Ascending aorta (tissue), 2 donors: ENCODE measurements around the gene GRIN1. TPM values are rescaled to one million over a fixed set of nuclear protein-coding genes. Genes with fewer than 3 reads are reported as not detected.
"Not testable (repeated sequence)": the region's sequence is repeated elsewhere in the genome, so short reads cannot be mapped to it uniquely, and the experiment has no call there.

Source experiments
- DNase-seq, 2 donors: peaks; one replicate each; pipeline ENCODE4 v3.0.0-alpha.2; 2019; ENCODE audit warnings: low spot score in 2 of 2
- H3K27ac ChIP-seq, 2 donors: fragments of 200-600 bp; sonication (generic); one replicate each; pipeline ENCODE4 v1.5.1; 2016 to 2017; ENCODE audit warnings: mild to moderate bottlenecking in 1 of 2
- H3K27me3 ChIP-seq: fragments of 200-600 bp; sonication (generic); one replicate; pipeline ENCODE4 v1.5.1; 2017
- H3K36me3 ChIP-seq, 2 donors: fragments of 200-600 bp; sonication (generic); one replicate each; pipeline ENCODE4 v1.5.1; 2016
- H3K4me1 ChIP-seq, 2 donors: fragments of 200-600 bp; sonication (generic); one replicate each; pipeline ENCODE4 v1.5.1; 2016 to 2017; ENCODE audit warnings: mild to moderate bottlenecking in 1 of 2
- H3K4me3 ChIP-seq, 2 donors: fragments of 200-600 bp; sonication (generic); one replicate each; pipeline ENCODE4 v1.5.1; 2016 to 2017; ENCODE audit warnings: mild to moderate bottlenecking in 1 of 2
- H3K9me3 ChIP-seq, 2 donors: fragments of 200-600 bp; sonication (generic); one replicate each; pipeline ENCODE4 v1.5.1; 2016
- intact Hi-C: fragments of 100-400 bp; cut with DNase I; formaldehyde crosslinking; loops from one replicate; pipeline ENCODE4 v1.15.1; 2023
- total RNA-seq: library from RNA; depleted of rRNA; stranded (reverse); fragments of >200 nt; gene quantifications from one replicate; pipeline ENCODE4 v1.1.0, GENCODE V29; 2016
- TF ChIP-seq, protein P1 (sequence below), 3 experiments: fragments of 200-600 bp in 2 of 3; fragments of 450-650 bp in 1 of 3; sonication (generic) in 2 of 3; IDR thresholded peaks; one replicate each; pipeline ENCODE4 v1.5.1; 2016 to 2019; ENCODE audit warnings: antibody characterized with exemption in 3 of 3, mild to moderate bottlenecking in 1 of 3, moderate library complexity in 1 of 3

The GRIN1 gene
- total RNA-seq, 1 donor from 2014 or later, result not detected

DNA sequence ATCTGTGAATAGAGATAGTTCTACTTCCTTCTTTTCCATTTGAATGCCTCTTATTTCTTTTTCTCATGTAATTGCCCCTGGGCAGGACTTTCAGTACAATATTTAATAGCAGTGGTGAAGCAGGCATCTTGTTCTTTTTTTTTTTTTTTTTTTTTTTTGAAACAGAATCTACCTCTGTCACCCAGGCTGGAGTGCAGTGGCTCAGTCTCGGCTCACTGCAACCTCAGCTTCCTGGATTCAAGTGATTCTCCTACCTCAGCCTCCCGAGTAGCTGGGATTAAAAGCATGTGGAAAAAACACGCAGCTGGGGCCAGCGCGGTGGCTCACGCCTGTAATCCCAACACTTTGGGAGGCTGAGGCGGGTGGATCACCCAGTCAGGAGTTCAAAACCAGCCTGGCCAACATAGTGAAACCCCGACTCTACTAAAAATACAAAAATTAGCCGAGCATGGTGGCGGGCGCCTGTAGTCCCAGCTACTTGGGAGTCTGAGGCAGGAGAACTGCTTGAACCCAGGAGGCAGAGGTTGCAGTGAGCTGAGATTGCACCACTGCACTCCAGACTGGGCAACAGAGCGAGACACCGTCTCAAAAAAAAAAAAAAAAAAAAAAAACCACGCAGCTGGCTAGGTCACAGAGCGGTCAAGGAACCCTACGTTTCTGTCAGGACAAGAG is 16.0 kb upstream of the GRIN1 start:
- H3K27ac ChIP-seq, DNase-seq, H3K36me3 ChIP-seq, H3K9me3 ChIP-seq, H3K27me3 ChIP-seq, H3K4me1 ChIP-seq, intact Hi-C loops, H3K4me3 ChIP-seq: not testable (repeated sequence)

DNA sequence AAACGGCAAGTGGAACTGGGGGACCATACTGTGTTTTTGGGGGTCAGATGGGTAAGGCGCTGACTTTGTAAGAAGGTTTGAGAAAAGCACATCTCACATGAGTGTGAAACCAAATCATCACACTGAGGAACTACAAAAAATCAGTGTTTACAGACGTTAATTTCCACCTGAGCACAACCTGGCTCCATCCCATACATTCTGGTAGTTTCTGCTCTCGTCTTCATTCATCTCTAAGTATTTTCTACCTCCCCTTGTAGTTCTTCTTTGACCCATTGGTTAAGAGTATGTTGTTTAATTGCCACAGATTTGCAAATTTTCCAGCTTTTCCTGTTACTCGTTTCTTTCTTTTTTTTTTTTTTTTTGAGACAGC is 15.5 kb upstream of the GRIN1 start:
- TF ChIP-seq, protein P1, sequence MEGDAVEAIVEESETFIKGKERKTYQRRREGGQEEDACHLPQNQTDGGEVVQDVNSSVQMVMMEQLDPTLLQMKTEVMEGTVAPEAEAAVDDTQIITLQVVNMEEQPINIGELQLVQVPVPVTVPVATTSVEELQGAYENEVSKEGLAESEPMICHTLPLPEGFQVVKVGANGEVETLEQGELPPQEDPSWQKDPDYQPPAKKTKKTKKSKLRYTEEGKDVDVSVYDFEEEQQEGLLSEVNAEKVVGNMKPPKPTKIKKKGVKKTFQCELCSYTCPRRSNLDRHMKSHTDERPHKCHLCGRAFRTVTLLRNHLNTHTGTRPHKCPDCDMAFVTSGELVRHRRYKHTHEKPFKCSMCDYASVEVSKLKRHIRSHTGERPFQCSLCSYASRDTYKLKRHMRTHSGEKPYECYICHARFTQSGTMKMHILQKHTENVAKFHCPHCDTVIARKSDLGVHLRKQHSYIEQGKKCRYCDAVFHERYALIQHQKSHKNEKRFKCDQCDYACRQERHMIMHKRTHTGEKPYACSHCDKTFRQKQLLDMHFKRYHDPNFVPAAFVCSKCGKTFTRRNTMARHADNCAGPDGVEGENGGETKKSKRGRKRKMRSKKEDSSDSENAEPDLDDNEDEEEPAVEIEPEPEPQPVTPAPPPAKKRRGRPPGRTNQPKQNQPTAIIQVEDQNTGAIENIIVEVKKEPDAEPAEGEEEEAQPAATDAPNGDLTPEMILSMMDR (IDR thresholded peaks at IDR 0.05), result no peak
- Histone ChIP-seq H3K27me3 (no peaks in the 10 kb centered on the region), H3K4me3 (no peak overlapping the region), H3K36me3 (no peaks in the 10 kb centered on the region), H3K27ac (no peak overlapping the region), H3K9me3 (no peaks in the 10 kb centered on the region), H3K4me1 (peaks cover 5 to 8% of the 10 kb centered on the region in 2 donors)
- no peak for DNase-seq
- intact Hi-C loops, result no loop called here

DNA sequence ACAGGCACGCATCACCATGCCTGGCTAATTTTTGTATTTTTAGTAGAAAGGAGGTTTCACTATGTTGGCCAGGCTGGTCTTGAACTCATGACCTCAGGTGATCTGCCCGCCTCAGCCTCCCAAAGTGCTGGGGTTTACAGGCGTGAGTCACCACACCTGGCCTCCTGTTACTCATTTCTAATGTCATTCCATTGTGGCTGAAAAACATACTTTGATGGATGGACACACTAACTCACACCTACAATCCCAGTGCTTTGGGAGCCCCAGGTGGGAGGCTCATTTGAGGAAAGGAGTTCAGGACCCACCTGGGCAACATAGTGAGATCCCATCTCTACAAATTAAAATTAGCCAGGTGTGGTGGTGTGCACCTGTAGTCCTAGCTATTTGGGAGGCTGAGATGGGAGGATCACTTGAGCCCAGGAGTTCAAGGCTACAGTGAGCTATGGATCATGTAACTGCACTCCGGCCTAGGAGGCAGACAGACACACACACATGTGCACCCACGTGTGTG is 14.9 kb upstream of the GRIN1 start:
- DNase-seq, intact Hi-C loops, H3K9me3 ChIP-seq: not testable (repeated sequence)

DNA sequence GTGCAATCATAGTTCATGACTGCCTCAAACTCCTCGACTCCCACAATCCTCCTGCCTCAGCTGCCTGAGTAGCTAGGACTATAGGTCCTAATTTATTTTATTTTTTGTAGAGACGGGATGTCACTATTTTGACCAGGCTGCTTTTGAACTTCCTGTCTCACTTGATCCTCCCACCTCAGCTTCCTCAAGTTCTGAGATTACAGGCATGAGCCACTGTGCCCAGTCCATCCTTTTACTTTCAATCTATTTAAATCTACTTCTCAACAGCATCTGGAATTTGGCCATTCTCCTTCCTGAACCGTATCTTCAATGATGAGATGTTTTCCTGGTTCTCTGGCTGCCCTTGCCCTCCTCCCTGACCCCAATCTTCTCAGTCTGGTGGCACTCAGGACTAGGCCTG is 12.2 kb upstream of the GRIN1 start:
- Histone ChIP-seq H3K4me1 (peaks cover 7 to 12% of the 10 kb centered on the region in 2 donors), H3K27me3 (no peaks in the 10 kb centered on the region), H3K9me3 (no peaks in the 10 kb centered on the region), H3K36me3 (no peaks in the 10 kb centered on the region), H3K4me3 (peak overlapping the region in 1 of 2 donors; percentile 81), H3K27ac (peak overlapping the region; percentile 43 to 45)
- intact Hi-C loops, result no loop called here
- TF ChIP-seq, protein P1 (IDR thresholded peaks at IDR 0.05), result no peak
- no peak for DNase-seq

More for the DNA sequence above, 14.9 kb upstream of the GRIN1 start:
- H3K27me3 ChIP-seq, H3K4me3 ChIP-seq, H3K36me3 ChIP-seq, H3K27ac ChIP-seq: not testable (repeated sequence)
- H3K4me1 ChIP-seq, result peaks cover 7 to 12% of the 10 kb centered on the region in 2 donors

DNA sequence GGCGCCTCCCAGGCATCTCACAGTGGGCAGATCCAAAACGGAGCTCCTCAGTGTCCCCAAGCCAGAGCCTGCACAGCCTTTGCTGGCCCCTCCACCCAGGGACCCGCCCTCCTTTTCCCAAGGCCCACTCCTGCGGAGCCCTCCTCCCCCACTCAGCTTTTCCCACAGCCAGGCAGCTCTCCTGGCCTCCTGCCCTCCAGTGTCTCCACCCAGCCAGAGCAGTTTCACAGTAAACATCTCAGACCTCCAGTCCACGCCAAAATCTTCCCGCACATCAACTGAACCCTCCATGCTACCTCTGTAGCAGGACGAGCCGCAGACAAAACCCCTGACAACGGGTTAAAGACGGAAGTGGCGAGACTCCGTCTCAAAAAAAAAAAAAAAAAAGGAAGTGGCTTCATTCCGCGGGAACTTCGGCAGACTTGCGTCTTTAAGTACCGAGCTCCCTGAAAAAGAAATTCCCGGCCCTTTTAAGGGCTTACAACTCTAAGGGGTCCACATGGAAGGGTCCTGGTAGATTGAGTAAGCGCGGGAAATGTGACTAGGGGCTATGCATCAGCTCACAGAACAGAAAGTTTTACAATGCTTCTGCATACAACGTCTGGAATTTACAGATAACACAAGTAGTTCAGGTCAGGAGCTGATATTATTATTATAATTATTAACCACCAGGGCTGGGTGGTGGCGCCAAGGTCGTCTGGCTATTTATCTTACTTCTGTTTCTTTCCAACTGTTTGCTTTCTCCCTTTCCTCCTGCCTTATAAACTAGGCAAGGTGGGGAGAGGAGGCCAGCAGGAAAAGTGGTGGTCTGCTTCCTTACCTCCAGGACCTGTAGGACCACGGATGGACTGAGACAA is 11.4 kb upstream of the GRIN1 start:
- TF ChIP-seq, protein P1 (IDR thresholded peaks at IDR 0.05), result no peak
- peak overlapping the region; percentile 44 to 81 for H3K4me3 ChIP-seq
- H3K27ac ChIP-seq, result peak overlapping the region; percentile 43 to 45
- no peaks in the 10 kb centered on the region for H3K27me3 ChIP-seq
- no peaks in the 10 kb centered on the region for H3K36me3 ChIP-seq
- peaks cover 7 to 12% of the 10 kb centered on the region in 2 donors for H3K4me1 ChIP-seq
- no peak for DNase-seq
- intact Hi-C loops, result no loop called here
- no peaks in the 10 kb centered on the region for H3K9me3 ChIP-seq

DNA sequence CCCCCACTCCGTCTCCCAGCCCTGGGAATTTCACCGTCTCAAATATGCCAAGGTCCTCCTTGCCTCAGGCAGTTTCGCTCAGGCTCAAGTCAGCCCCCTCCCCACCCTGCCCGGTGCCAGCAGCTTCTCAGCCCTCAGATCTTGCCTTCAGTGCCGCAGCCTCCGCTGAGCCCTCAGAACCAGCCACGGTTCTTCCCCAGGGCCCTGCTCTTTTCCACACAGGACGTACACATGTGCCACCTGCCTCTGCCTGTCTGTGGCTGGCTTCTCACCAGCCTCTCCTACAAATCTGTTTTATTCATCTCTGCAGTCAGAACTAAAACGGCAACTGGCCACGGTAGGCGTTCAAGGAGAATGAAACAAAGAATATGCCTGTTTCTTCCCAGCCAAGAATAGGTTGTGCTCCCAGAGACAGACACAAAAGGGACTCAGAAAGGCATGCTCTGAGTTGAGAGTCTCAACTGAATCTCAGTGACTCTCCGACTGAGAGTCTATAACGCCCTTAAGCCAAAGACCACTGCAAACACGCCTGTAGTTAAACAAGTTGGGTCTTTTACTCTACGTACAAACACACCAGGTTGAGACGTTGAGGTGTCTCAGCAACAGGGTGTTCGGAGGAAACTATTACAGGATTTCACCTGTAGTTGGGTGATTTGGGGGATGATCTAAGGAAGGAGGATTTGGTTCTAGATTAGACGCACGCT is 10.6 kb upstream of the GRIN1 start:
- Histone ChIP-seq H3K4me3 (peak overlapping the region; percentile 73 to 81), H3K27ac (peak overlapping the region in 1 of 2 donors; percentile 43), H3K27me3 (no peaks in the 10 kb centered on the region), H3K9me3 (no peaks in the 10 kb centered on the region), H3K36me3 (no peaks in the 10 kb centered on the region), H3K4me1 (peaks cover 7 to 12% of the 10 kb centered on the region in 2 donors)
- DNase-seq, result no peak
- TF ChIP-seq, protein P1 (IDR thresholded peaks at IDR 0.05), result no peak
- intact Hi-C loops, result no loop called here
